ENCODE data around the gene FAM78B.

- TF ChIP-seq CTCF (IDR thresholded peaks at IDR 0.05), result no peak
- TF ChIP-seq POLR2A (IDR thresholded peaks at IDR 0.05), result no peak
Observed at GRCh38 chr1:166089804-166090203, 77.0 kb downstream of the FAM78B start.

Measured in lower leg skin (tissue), 3 donors.